ENCODE measurements around the gene PCK2. TPM values are rescaled to one million over a fixed set of nuclear protein-coding genes. Genes with fewer than 3 reads are reported as not detected.

Gene PCK2
- total and polyA plus RNA-seq, 2 of the 13 experiments (the other 11 are each of a cell fraction or from before 2014, with no cell fraction given), result 129 to 272 TPM

DNA sequence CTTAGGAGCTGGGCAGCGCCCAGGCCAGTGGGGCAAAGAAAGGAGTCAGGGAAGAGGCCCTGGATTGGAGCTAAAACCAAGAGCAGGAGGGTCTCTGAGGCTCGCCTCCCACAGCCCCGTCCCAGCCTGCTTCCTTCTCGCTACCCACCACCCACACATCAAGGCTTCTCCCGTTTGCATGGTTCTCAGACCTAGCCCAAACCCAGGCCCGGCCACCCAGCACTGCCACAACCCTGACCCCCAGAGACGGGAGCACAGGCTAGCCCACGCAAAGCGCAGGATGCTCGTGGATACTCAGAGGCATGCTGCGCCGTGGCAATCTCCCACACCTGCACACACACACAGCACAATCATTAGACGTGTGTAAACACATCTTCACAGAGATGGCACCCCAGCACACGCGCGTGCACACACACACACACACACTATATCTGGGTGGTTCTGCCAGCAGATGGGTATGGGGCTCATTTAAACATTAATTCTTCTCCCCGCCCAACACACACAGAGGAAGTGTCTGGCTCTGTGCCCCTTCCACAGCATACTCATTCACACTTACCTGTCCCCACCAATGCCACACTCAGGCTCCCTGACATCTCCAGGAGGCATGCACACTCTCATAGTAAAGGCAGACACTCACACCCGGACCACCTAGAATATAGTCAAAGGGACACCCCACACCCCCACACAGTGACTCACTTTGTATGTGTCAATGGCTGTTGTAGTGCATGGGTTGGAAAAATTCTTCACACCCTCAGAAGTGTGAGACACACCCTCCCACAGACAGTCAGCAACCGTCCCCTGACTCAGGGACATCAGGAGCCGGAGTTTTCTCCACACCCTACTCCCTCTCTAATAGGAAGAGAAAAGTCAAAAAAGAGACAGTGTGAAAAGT, 41.2 kb upstream of the PCK2 start (continued):
- TF ChIP-seq ELK4 (CRISPR knock-in tag; IDR thresholded peaks at IDR 0.05; ENCODE audit: borderline replicate concordance) (0 out of 2 replicates have a peak, but pooled peaks have one; percentile 2), ZNF605 (CRISPR knock-in tag; IDR thresholded peaks at IDR 0.05) (peak; percentile 81; the same call in 1 of the 2 replicates), EHMT2 (IDR thresholded peaks at IDR 0.05; ENCODE audit: borderline replicate concordance, low read depth, low read length) (no peak; the same call in 1 of the 2 replicates), ZNF660 (CRISPR knock-in tag; IDR thresholded peaks at IDR 0.05; ENCODE audit: borderline replicate concordance, low read depth) (0 out of 2 replicates have a peak, but pooled peaks have one; percentile 10), ZNF781 (CRISPR knock-in tag; IDR thresholded peaks at IDR 0.05; ENCODE audit: borderline replicate concordance, not compliant biosample characterization) (peak; percentile 49), RARA (CRISPR knock-in tag; IDR thresholded peaks at IDR 0.05) (0 out of 2 replicates have a peak, but pooled peaks have one; percentile 0), ADNP (CRISPR knock-in tag; IDR thresholded peaks at IDR 0.05) (no peak), ZNF773 (CRISPR knock-in tag; IDR thresholded peaks at IDR 0.05; ENCODE audit: borderline replicate concordance) (0 out of 2 replicates have a peak, but pooled peaks have one; percentile 0), ZNF292 (CRISPR knock-in tag; IDR thresholded peaks at IDR 0.05; ENCODE audit: borderline replicate concordance, low read depth) (peak; percentile 37; the same call in 1 of the 2 replicates), E2F2 (CRISPR knock-in tag; IDR thresholded peaks at IDR 0.05; ENCODE audit: borderline replicate concordance) (0 out of 2 replicates have a peak, but pooled peaks have one; percentile 12)
- TF ChIP-seq, protein P1, sequence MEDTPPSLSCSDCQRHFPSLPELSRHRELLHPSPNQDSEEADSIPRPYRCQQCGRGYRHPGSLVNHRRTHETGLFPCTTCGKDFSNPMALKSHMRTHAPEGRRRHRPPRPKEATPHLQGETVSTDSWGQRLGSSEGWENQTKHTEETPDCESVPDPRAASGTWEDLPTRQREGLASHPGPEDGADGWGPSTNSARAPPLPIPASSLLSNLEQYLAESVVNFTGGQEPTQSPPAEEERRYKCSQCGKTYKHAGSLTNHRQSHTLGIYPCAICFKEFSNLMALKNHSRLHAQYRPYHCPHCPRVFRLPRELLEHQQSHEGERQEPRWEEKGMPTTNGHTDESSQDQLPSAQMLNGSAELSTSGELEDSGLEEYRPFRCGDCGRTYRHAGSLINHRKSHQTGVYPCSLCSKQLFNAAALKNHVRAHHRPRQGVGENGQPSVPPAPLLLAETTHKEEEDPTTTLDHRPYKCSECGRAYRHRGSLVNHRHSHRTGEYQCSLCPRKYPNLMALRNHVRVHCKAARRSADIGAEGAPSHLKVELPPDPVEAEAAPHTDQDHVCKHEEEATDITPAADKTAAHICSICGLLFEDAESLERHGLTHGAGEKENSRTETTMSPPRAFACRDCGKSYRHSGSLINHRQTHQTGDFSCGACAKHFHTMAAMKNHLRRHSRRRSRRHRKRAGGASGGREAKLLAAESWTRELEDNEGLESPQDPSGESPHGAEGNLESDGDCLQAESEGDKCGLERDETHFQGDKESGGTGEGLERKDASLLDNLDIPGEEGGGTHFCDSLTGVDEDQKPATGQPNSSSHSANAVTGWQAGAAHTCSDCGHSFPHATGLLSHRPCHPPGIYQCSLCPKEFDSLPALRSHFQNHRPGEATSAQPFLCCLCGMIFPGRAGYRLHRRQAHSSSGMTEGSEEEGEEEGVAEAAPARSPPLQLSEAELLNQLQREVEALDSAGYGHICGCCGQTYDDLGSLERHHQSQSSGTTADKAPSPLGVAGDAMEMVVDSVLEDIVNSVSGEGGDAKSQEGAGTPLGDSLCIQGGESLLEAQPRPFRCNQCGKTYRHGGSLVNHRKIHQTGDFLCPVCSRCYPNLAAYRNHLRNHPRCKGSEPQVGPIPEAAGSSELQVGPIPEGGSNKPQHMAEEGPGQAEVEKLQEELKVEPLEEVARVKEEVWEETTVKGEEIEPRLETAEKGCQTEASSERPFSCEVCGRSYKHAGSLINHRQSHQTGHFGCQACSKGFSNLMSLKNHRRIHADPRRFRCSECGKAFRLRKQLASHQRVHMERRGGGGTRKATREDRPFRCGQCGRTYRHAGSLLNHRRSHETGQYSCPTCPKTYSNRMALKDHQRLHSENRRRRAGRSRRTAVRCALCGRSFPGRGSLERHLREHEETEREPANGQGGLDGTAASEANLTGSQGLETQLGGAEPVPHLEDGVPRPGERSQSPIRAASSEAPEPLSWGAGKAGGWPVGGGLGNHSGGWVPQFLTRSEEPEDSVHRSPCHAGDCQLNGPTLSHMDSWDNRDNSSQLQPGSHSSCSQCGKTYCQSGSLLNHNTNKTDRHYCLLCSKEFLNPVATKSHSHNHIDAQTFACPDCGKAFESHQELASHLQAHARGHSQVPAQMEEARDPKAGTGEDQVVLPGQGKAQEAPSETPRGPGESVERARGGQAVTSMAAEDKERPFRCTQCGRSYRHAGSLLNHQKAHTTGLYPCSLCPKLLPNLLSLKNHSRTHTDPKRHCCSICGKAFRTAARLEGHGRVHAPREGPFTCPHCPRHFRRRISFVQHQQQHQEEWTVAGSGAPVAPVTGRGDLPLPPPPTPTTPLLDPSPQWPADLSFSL (CRISPR knock-in tag; IDR thresholded peaks at IDR 0.05), result no peak
- TF ChIP-seq, protein P2, sequence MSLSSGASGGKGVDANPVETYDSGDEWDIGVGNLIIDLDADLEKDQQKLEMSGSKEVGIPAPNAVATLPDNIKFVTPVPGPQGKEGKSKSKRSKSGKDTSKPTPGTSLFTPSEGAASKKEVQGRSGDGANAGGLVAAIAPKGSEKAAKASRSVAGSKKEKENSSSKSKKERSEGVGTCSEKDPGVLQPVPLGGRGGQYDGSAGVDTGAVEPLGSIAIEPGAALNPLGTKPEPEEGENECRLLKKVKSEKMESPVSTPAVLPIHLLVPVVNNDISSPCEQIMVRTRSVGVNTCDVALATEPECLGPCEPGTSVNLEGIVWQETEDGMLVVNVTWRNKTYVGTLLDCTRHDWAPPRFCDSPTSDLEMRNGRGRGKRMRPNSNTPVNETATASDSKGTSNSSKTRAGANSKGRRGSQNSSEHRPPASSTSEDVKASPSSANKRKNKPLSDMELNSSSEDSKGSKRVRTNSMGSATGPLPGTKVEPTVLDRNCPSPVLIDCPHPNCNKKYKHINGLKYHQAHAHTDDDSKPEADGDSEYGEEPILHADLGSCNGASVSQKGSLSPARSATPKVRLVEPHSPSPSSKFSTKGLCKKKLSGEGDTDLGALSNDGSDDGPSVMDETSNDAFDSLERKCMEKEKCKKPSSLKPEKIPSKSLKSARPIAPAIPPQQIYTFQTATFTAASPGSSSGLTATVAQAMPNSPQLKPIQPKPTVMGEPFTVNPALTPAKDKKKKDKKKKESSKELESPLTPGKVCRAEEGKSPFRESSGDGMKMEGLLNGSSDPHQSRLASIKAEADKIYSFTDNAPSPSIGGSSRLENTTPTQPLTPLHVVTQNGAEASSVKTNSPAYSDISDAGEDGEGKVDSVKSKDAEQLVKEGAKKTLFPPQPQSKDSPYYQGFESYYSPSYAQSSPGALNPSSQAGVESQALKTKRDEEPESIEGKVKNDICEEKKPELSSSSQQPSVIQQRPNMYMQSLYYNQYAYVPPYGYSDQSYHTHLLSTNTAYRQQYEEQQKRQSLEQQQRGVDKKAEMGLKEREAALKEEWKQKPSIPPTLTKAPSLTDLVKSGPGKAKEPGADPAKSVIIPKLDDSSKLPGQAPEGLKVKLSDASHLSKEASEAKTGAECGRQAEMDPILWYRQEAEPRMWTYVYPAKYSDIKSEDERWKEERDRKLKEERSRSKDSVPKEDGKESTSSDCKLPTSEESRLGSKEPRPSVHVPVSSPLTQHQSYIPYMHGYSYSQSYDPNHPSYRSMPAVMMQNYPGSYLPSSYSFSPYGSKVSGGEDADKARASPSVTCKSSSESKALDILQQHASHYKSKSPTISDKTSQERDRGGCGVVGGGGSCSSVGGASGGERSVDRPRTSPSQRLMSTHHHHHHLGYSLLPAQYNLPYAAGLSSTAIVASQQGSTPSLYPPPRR (CRISPR knock-in tag; IDR thresholded peaks at IDR 0.05; ENCODE audit: borderline replicate concordance), result no peak
